Stomach (tissue), 4 donors: ENCODE results near the gene ZFR2.

Experiments
- CTCF ChIP-seq, 7 experiments: fragments of 450-650 bp in 4 of 7; fragments of 200-600 bp in 3 of 7; sonication (generic) in 3 of 7; IDR thresholded peaks; one replicate each; pipeline ENCODE4 v1.5.1; 2016 to 2019; ENCODE audit warnings: antibody characterized with exemption in 7 of 7, control low read depth in 2 of 7, mild to moderate bottlenecking in 1 of 7
- EP300 ChIP-seq: sonication (generic); formaldehyde crosslinking; IDR thresholded peaks from one replicate; pipeline ENCODE4 v1.6.1; 2017; ENCODE audit warnings: antibody characterized with exemption
- POLR2A ChIP-seq, 4 donors: fragments of 450-650 bp; IDR thresholded peaks; one replicate each; pipeline ENCODE4 v1.6.1; 2016; ENCODE audit warnings: antibody characterized with exemption in 4 of 4, control low read depth in 2 of 4, mild to moderate bottlenecking in 1 of 4, moderate library complexity in 1 of 4
- POLR2AphosphoS5 ChIP-seq, 3 donors: sonication (generic); formaldehyde crosslinking; IDR thresholded peaks; one replicate each; pipeline ENCODE4 v1.6.1; 2016; ENCODE audit warnings: antibody characterized with exemption in 3 of 3

GRCh38 chr19:3780786-3781304 lies 88.0 kb downstream of the ZFR2 start:
- no peak for TF ChIP-seq CTCF (IDR thresholded peaks at IDR 0.05)
- no peak for TF ChIP-seq POLR2A (IDR thresholded peaks at IDR 0.05)
- TF ChIP-seq EP300 = no peak
- TF ChIP-seq POLR2AphosphoS5 (IDR thresholded peaks at IDR 0.05) = no peak
